ENCODE measurements around the gene STAB1. TPM values are rescaled to one million over a fixed set of nuclear protein-coding genes. Genes with fewer than 3 reads are reported as not detected.

STAB1 gene
- 10 to 100 TPM; 40.7 to 46.6 (median 45.0) TPM for polyA plus RNA-seq (ENCODE audit: insufficient read length in 3 of 3)
- long read RNA-seq, donor 1 = 0 reads
- long read RNA-seq, donor 2, partial matches to known transcripts = 0 of 1 reads
- long read RNA-seq, donor 2, other reads (novel, unspliced or antisense) = 0 of 1 reads
- long read RNA-seq, donor 3, partial matches to known transcripts = 39 of 39 reads
- long read RNA-seq, donor 3, other reads (novel, unspliced or antisense) = 0 of 39 reads
- long read RNA-seq, donor 4, partial matches to known transcripts = 34 of 34 reads
- long read RNA-seq, donor 4, other reads (novel, unspliced or antisense) = 0 of 34 reads
- long read RNA-seq, donor 5, partial matches to known transcripts = 16 of 16 reads
- long read RNA-seq, donor 5, other reads (novel, unspliced or antisense) = 0 of 16 reads
- long read RNA-seq, donor 6, partial matches to known transcripts = 0 of 1 reads
- long read RNA-seq, donor 6, other reads (novel, unspliced or antisense) = 0 of 1 reads
- long read RNA-seq, donor 7 = 0 reads
- long read RNA-seq, donor 8, partial matches to known transcripts = 30 of 39 reads
- long read RNA-seq, donor 8, other reads (novel, unspliced or antisense) = 9 of 39 reads
- long read RNA-seq, donor 9, full-length matches to known transcripts = 1 of 37 reads
- long read RNA-seq, donor 9, partial matches to known transcripts = 36 of 37 reads
- long read RNA-seq, donor 9, other reads (novel, unspliced or antisense) = 0 of 37 reads
- long read RNA-seq, donor 10, partial matches to known transcripts = 36 of 36 reads
- long read RNA-seq, donor 10, other reads (novel, unspliced or antisense) = 0 of 36 reads
- long read RNA-seq, donor 11, partial matches to known transcripts = 30 of 30 reads
- long read RNA-seq, donor 11, other reads (novel, unspliced or antisense) = 0 of 30 reads
- long read RNA-seq, donor 12, partial matches to known transcripts = 29 of 31 reads
- long read RNA-seq, donor 12, other reads (novel, unspliced or antisense) = 0 of 31 reads
- long read RNA-seq, donor 13, partial matches to known transcripts = 28 of 66 reads
- long read RNA-seq, donor 13, other reads (novel, unspliced or antisense) = 38 of 66 reads
- long read RNA-seq, donor 14 = 0 reads
- long read RNA-seq, donor 15, partial matches to known transcripts = 47 of 48 reads
- long read RNA-seq, donor 15, other reads (novel, unspliced or antisense) = 0 of 48 reads
- long read RNA-seq, donor 16 = 0 reads

- no peak for DNase-seq
These were observed at the start of gene STAB1 for GRCh38 chr3:52494886-52495495. Gene STAB1 (plus strand): TSS chr3:52495338. CDS start chr3:52495414, 76 bp downstream.

GRCh38 chr3:52446042-52446441 lies 49.1 kb upstream of the STAB1 start:
- no peak for DNase-seq

DNA sequence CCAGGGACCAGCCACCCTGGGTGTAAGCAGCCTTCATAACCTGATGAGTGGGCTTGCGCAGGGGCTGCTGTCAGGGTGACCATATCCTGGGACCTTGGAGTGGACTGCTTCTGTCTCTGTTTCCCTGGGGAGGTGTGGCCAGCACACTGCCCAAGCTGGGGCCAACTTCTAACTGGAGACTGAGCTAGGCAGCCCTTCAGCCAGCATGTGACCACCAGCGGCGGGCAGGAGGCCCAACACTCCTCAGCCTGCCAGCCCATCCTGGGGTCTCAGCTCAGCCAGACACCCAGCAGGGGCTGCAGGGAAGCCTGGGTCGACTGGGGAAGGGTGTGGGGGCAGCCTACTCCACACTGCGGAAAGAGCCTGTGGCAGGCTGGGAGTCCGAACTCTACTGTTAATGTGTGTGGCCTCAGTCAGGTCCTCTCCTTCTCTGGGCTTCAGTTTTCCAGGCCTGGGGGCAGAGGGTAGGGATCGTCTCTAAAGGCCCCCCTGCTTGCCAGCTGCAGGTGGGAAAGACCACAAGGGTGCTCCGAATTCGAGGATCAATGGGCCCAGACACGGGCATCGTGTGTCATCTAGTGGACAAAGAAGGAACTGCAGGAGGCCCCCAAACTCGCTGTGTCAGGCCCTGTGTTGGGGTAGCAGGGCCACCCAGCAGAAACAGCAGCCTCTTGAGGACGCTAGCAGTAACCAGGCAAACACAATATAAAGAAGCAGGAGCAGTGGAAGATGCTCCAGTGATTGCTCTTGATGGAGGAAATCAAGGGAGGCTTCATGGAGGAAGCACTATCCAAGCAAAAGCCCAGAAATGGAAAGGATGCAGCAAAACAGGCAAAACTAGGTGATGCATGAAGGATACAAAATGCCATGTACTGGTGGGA lies 48.3 kb upstream of the STAB1 start:
- DNase-seq = peak; percentile 48

GRCh38 chr3:52447512-52448355 lies 47.4 kb upstream of the STAB1 start:
- no peak for DNase-seq

DNA sequence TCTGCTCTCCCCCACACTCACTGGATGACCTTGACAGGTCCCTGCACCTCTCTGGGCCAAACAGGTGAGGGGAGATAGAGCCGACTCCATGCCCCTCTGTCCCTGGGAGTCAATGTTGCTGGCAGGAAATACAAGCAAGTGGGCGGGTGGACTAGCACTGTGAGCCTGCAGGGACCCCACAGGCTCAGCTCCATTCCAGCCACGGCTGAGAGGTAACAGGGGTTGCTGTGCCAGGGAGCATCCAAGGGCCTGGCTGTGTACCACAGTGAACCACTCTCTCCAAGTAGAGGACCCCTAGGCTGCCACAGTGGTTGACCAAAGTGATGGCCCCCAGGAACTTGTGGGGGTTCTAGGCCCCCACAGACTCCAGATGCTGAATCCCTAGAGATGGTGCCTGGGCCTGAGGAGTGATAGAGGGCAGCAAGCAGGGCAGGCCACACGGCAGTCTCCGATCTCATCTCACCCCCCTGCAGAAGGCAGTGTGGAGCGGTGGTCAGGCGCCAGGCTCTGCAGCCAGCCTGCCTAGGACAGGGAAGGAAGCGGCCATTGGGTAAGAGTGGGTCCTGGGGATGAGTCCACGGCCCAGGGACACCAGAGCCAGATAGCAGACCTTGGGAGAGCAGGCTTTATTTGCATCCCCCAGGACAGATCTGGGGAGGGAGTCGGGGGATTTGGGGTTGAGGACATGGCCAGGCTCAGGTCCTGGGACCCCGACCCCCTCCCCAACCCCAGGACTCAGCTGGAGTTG lies 44.5 kb upstream of the STAB1 start:
- no peak for DNase-seq

DNA sequence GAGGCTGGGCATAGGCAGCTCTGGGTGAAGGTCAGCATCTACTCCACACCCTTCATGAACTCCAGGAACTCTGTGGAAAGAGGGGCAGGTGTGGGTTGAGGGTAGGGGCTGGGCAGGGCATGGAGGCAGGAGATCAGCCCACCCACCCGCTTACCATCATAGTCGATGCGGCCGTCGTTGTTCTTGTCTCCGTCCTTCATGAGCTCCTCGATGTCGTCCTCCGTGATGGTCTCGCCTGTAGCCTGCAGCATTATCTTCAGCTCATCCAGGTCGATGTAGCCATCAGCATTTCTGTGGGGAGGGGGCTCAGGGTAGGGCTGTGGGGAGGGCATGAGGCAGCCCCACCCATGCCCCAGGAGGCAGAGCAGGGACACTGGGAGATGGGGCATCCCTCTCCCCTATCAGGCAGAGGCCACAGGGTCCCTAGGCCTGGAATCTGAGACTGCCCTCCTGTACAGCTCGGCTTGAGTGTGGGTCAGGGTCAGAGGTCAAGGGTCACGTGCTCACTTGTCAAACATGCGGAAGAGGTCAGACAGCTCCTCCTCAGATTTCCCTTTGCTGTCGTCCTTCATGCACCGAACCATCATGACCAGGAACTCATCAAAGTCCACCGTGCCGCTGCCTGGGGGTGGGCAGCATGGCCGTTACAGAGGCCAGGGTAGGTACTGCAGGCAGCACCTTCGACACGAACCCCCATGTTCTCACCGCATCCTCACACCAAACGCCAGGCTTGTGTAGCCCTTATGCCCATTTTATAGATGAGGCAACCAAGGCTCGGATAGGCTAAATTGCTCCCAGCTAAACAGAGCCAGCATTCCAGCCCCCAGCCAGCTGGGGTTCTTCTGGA lies 43.7 kb upstream of the STAB1 start:
- no peak for DNase-seq

- no peak for DNase-seq
These were observed 43.0 kb upstream of the STAB1 start for GRCh38 chr3:52452126-52452525.

- no peak for DNase-seq
These were observed 42.4 kb upstream of the STAB1 start for GRCh38 chr3:52452570-52453221.

DNA sequence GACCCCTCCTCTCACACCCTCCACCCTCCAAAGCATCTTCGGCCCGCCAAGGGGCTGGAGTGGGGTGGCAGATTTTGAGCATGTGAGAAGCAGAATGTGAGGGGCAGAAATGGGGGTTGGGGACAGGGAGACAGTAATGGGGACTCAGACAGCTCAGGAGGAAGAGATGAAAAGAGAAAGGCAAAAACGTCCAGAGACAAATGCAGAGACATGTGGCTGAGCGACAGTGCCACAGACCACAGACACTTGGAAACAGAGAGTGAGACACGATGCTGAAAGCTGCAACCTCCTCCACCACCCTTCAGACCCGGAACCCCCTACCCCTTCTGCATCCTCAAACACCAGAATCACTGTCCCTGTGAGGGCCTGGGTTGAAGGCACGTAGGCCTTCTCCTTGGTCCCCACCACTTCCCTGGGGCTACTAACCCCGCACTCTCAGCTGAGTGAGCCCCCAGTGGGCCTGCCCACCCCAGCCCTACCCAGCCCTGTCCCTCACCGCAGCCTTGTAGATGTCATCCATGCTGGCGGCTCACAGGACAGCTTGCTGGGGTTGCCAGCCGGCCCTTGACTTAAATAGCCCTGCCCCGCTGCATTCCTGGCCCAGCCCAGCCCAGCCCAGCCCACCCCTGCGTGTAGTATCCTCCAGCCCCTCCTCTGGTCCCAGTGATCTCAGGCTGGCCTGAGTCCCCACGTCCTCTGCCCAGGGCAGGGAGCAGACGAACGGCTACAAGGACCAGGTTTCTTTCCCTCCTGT lies 41.5 kb upstream of the STAB1 start, which contains the start of gene TNNC1:
Gene TNNC1 (minus strand): TSS at position 546 of the 754 bp plus-strand sequence. CDS start 26 bp downstream, at position 520.
- no peak for DNase-seq

DNA sequence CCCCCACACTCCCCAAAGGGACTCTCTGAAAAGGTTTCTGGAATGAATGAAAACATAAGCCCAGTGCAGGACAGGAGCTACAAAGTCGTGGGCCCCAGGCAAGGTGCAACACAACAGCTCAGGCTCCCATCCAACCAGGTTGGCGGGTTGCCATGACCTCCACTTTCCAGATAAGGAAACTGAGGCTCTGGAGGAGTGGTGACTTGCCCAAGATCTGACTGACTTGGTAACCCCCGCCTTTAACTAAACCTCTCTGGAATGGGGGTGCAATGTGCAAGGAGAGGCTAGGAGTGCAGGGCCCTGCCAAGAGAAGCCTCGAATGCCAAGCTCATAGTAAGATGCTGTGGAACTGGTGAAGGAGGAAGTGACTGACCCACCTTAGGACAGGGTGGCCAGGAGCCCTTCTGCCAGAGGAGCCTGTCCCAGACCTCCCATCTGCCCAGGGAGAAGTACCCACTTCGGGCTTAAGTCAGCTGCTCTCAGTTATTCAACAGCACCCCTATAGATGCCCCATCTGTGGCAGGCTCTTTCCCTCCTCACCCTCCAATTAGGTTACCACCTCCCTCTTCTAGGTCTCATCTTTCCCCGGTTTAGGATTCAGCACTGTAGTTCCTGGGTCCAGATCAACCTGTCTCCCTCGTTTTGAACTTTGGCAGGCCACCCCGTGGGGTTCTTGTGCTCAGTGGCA lies 40.7 kb upstream of the STAB1 start:
- DNase-seq = no peak

DNA sequence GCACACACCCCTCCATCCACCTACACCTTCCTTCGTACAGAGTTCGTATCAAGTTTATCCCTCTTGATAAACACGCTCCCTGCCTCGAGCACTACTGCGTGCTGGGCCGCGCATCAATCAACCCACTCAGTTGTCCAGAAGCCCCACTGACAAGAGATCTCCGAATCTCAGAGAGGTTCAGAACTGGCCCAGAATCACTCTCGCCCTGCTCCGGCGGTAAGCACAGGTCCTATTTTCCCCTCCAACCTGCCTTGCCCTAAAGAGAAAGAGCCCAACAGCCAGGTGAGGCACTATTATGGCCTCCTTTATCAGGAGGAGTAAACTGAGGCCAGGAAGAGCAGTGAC lies 40.2 kb upstream of the STAB1 start:
- no peak for DNase-seq

GRCh38 chr3:52455283-52456168 lies 39.6 kb upstream of the STAB1 start, which contains the start of gene NISCH:
Gene NISCH (plus strand): TSS chr3:52455604. CDS start chr3:52455642, 38 bp downstream.
- peak; percentile 85 for DNase-seq

- DNase-seq = no peak
These were observed 38.9 kb upstream of the STAB1 start for GRCh38 chr3:52456169-52456799.

- no peak for DNase-seq
These were observed 38.3 kb upstream of the STAB1 start for GRCh38 chr3:52456800-52457183.
